ENCODE data around the gene FUOM. TPM values are rescaled to one million over a fixed set of nuclear protein-coding genes. Genes with fewer than 3 reads are reported as not detected.

FUOM gene
- total and polyA plus RNA-seq, 2 experiments from 2014 or later, result 30.8 to 33.9 TPM

DNA sequence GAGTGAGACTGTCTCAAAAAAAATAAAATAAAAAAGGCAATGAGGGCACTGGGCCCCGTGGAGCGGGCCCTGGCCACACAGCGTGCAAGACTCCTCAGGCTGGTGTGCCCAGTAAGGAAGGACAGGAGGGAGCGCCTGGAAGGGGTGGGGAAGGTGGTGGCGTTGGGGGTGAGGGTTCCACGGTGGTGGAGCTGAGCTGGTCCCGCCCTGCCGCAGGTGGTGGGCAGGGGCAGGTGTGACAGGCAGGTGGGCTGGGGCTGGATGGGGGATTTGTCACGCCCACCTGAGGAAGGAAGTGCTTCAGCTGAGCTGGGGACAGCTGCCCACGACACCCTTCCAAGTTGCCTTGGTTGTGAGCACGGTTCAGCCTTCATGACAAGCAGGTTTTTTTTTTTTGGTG is 11.4 kb downstream of the FUOM start (continued):
- TF ChIP-seq CREB1 (CRISPR knock-in tag; IDR thresholded peaks at IDR 0.05; ENCODE audit: low read depth) (no peak), EZH2 (IDR thresholded peaks at IDR 0.05; ENCODE audit: low read depth, unreplicated experiment) (no peak), NANOG (IDR thresholded peaks at IDR 0.05; ENCODE audit: borderline replicate concordance) (no peak), STAT1 (IDR thresholded peaks at IDR 0.05; ENCODE audit: unreplicated experiment) (no peak), POLR2AphosphoS5 (IDR thresholded peaks at IDR 0.05; ENCODE audit: low read depth) (no peak), ZNF331 (CRISPR knock-in tag; IDR thresholded peaks at IDR 0.05; ENCODE audit: low read depth) (no peak)

DNA sequence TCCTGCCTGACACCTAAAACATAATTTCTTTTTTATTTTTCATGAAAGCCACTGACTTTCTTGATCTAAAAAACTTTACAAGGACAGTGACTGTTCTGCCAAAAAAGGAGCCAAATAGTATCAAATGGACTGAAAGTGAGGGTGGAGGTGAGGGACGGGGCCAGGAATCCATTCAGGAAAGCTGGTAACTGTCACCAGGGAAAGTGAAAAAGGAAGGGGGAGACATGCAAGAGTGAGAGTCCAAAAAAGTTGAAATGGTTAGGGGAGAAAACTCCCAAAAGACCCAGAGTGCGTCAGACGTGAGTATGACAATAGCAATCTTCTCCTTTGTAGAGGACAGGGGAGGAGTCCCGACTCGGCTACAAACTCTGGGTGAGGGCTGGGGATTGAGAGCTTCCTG is 13.6 kb downstream of the FUOM start:
- no peak overlapping the region for H3K27ac Mint-ChIP-seq
- H3K9me3 Mint-ChIP-seq, result peaks cover 5% of the 10 kb centered on the region; the same call in 2 of the 3 replicates
- TF ChIP-seq ZNF114 (CRISPR knock-in tag; IDR thresholded peaks at IDR 0.05), result no peak
- TF ChIP-seq NANOG (IDR thresholded peaks at IDR 0.05; ENCODE audit: borderline replicate concordance), result no peak
- TF ChIP-seq REST (IDR thresholded peaks at IDR 0.05; ENCODE audit: unreplicated experiment), result no peak
- TF ChIP-seq CREB1 (CRISPR knock-in tag; IDR thresholded peaks at IDR 0.05; ENCODE audit: low read depth), result no peak
- no peak for TF ChIP-seq CTCF (conservative IDR thresholded peaks at IDR 0.05; ENCODE audit: low read depth in 2 of 2)
- no peak for TF ChIP-seq JUNB (IDR thresholded peaks at IDR 0.05; ENCODE audit: unreplicated experiment)
- TF ChIP-seq, protein P1, sequence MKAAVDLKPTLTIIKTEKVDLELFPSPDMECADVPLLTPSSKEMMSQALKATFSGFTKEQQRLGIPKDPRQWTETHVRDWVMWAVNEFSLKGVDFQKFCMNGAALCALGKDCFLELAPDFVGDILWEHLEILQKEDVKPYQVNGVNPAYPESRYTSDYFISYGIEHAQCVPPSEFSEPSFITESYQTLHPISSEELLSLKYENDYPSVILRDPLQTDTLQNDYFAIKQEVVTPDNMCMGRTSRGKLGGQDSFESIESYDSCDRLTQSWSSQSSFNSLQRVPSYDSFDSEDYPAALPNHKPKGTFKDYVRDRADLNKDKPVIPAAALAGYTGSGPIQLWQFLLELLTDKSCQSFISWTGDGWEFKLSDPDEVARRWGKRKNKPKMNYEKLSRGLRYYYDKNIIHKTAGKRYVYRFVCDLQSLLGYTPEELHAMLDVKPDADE (IDR thresholded peaks at IDR 0.05), result no peak
- TF ChIP-seq ZNF462 (CRISPR knock-in tag; IDR thresholded peaks at IDR 0.05), result no peak
- TF ChIP-seq STAT1 (IDR thresholded peaks at IDR 0.05; ENCODE audit: unreplicated experiment), result no peak
- TF ChIP-seq EZH2phosphoT487 (IDR thresholded peaks at IDR 0.05; ENCODE audit: unreplicated experiment), result no peak
- TF ChIP-seq EZH2 (IDR thresholded peaks at IDR 0.05; ENCODE audit: low read depth, unreplicated experiment), result no peak
- TF ChIP-seq POLR2AphosphoS5 (IDR thresholded peaks at IDR 0.05; ENCODE audit: low read depth), result no peak
- TF ChIP-seq ZNF331 (CRISPR knock-in tag; IDR thresholded peaks at IDR 0.05; ENCODE audit: low read depth), result no peak
- peaks cover 11% of the 10 kb centered on the region for H3K4me1 Mint-ChIP-seq
- Histone ChIP-seq H2AFZ (no peak overlapping the region), H3K79me2 (replicated peaks; ENCODE audit: insufficient read depth) (no peaks in the 10 kb centered on the region), H3K4me3 (no peak overlapping the region), H3K4me1 (ENCODE audit: insufficient read depth) (no peaks in the 10 kb centered on the region; the same call in 1 of the 2 replicates), H3K27me3 (ENCODE audit: insufficient read depth) (no peaks in the 10 kb centered on the region), H4K20me1 (replicated peaks; ENCODE audit: insufficient read depth) (no peaks in the 10 kb centered on the region), H3F3A (replicated peaks; ENCODE audit: low read depth) (no peaks in the 10 kb centered on the region), H3K4me2 (no peak overlapping the region), H3K9me2 (ENCODE audit: insufficient read depth) (no peaks in the 10 kb centered on the region), H3K27ac (ENCODE audit: low read depth) (no peak overlapping the region), H3K36me3 (ENCODE audit: insufficient read depth) (no peaks in the 10 kb centered on the region)
- H3K27me3 Mint-ChIP-seq (ENCODE audit: insufficient read depth, low read depth, poor library complexity), result peaks cover 17% of the 10 kb centered on the region
- H3K36me3 Mint-ChIP-seq (ENCODE audit: low read depth), result no peaks in the 10 kb centered on the region
- no peak for ATAC-seq
- H3K4me3 Mint-ChIP-seq, result no peak overlapping the region
- no peak for DNase-seq (ENCODE audit: low spot score)

All from GM23338 (cell line).